Measurements from ENCODE around the gene DNAH10. TPM values are rescaled to one million over a fixed set of nuclear protein-coding genes. Genes with fewer than 3 reads are reported as not detected.

DNAH10 gene
- total RNA-seq, 4 donors from 2014 or later: under 0.01 to 1.7 (median 0.28) TPM

DNA sequence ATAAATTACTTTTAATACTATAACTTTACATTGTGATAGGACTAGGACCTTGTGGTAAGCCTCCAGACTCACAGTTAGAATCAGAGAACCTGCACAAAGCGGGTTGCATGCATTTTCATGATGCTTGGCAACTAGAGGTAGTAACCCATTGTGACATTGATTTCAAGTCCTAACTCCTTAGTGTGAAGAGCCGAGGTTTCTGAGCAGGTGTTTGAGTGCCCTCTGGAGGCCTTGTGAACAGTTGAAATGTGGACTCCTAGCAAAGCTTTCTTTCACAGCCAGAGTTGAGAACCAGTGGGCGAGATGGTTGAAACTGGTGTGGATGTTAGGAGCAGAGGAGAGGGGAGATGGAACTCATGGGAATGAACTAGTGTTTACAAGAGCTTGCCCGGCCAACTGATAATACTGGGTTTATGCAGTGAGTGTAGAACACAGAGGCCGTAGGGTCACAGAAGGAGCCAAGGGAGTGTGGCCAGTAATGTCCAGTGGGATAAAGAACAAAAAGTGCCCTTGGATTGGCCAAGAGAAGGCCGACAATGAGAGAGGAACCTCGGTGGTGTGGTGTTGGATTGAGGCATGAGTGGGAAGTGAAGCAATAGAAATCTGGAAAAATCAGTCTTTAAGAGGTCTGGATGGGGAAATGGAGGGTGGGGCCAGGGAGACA is 221.9 kb downstream of the DNAH10 start:
- peaks cover 0 to 16% (median 0%) of the 10 kb centered on the region in 4 donors for H3K4me1 ChIP-seq
- no peak for TF ChIP-seq POLR2A (IDR thresholded peaks at IDR 0.05)
- TF ChIP-seq, protein P1, sequence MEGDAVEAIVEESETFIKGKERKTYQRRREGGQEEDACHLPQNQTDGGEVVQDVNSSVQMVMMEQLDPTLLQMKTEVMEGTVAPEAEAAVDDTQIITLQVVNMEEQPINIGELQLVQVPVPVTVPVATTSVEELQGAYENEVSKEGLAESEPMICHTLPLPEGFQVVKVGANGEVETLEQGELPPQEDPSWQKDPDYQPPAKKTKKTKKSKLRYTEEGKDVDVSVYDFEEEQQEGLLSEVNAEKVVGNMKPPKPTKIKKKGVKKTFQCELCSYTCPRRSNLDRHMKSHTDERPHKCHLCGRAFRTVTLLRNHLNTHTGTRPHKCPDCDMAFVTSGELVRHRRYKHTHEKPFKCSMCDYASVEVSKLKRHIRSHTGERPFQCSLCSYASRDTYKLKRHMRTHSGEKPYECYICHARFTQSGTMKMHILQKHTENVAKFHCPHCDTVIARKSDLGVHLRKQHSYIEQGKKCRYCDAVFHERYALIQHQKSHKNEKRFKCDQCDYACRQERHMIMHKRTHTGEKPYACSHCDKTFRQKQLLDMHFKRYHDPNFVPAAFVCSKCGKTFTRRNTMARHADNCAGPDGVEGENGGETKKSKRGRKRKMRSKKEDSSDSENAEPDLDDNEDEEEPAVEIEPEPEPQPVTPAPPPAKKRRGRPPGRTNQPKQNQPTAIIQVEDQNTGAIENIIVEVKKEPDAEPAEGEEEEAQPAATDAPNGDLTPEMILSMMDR (IDR thresholded peaks at IDR 0.05): peak in 5 of 6 experiments; percentile 42 to 85 (median 81)
- peak in 2 of 3 donors; percentile 47 to 76 for DNase-seq

DNA sequence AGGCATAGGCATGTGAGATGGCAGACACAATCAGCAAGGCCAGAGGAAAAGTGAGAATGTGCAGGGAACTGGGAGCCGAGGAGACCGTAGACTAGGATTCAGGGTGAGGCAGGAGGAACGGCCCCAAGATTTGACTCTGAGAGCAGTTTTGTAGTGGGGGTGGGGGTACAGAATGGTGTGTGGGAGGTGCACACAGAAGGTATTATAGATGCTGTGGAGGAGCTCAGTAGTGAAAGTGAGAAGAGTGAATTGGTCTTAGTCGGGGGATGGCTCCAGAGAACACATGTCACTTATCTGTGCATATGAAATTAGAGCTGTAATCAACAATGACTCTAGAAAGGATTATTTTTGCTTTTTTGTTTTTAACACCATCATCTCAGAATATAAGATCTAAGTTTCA is 222.8 kb downstream of the DNAH10 start:
- Histone ChIP-seq H3K27me3 (no peaks in the 10 kb centered on the region), H3K36me3 (peaks cover 0 to 25% (median 0%) of the 10 kb centered on the region in 3 donors), H3K4me1 (peaks cover 0 to 19% (median 0%) of the 10 kb centered on the region in 4 donors), H3K27ac (no peak overlapping the region), H3K9me3 (no peaks in the 10 kb centered on the region), H3K4me3 (no peak overlapping the region)
- no peak for DNase-seq
- no peak for TF ChIP-seq POLR2A (IDR thresholded peaks at IDR 0.05)
- TF ChIP-seq, protein P1 (IDR thresholded peaks at IDR 0.05): no peak

More for the DNA sequence above, 221.9 kb downstream of the DNAH10 start:
- Histone ChIP-seq H3K9me3 (no peaks in the 10 kb centered on the region), H3K27ac (no peak overlapping the region), H3K27me3 (no peaks in the 10 kb centered on the region), H3K4me3 (no peak overlapping the region), H3K36me3 (peaks cover 0 to 17% (median 0%) of the 10 kb centered on the region in 3 donors)

Small RNA genes within 50 kb of the gene (small RNA-seq; reads per million reads assigned to genes)
- gene AC068790.4 (0 reads per million in 2 donors), gene AC068790.6 (0 reads per million in 2 donors)

Other genes starting within 250 kb of the DNAH10 start
- 10 to 100 TPM in 1 of 4 donors, 1 to 10 TPM in 3; 1.4 to 29.7 (median 4.6) TPM for gene RILPL1, start 228.6 kb upstream of the DNAH10 start, total RNA-seq
- gene TMED2, start 177.7 kb upstream of the DNAH10 start, total RNA-seq: 100 to 1,000 TPM in 1 of 4 donors, 10 to 100 TPM in 3; 32.2 to 111 (median 78.0) TPM
- 10 to 100 TPM; 15.2 to 47.9 (median 24.4) TPM for gene DDX55, start 160.2 kb upstream of the DNAH10 start, total RNA-seq
- gene EIF2B1, start 128.6 kb upstream of the DNAH10 start, total RNA-seq: 100 to 1,000 TPM in 2 of 4 donors, 10 to 100 TPM in 2; 89.1 to 113 (median 103) TPM
- 10 to 100 TPM; 11.1 to 25.6 (median 15.5) TPM for gene GTF2H3, start 128.5 kb upstream of the DNAH10 start, total RNA-seq
- gene TCTN2, start 91.2 kb upstream of the DNAH10 start, total RNA-seq: 1 to 10 TPM; 1.2 to 9.1 (median 4.3) TPM
- gene ATP6V0A2, start 49.9 kb upstream of the DNAH10 start, total RNA-seq: 10 to 100 TPM; 15.7 to 53.5 (median 32.9) TPM
- gene CCDC92, start 210.5 kb downstream of the DNAH10 start, total RNA-seq: 10 to 100 TPM; 23.1 to 33.3 (median 30.9) TPM
- gene ZNF664, start 210.9 kb downstream of the DNAH10 start, total RNA-seq: 100 to 1,000 TPM in 3 of 4 donors, 10 to 100 TPM in 1; 75.9 to 160 (median 114) TPM